Natural killer cell (primary cell): ENCODE data around the gene VAC14. TPM values are rescaled to one million over a fixed set of nuclear protein-coding genes. Genes with fewer than 3 reads are reported as not detected.
"Not testable (repeated sequence)": the region's sequence is repeated elsewhere in the genome, so short reads cannot be mapped to it uniquely, and the experiment has no call there.

Experiments
- ATAC-seq, 3 donors: fragments of 150-1000 bp in 2 of 3; fragments of 200-7000 bp in 1 of 3; cut with Tn5 transposase; 1 replicate in 1 of 3; 2 replicates in 2 of 3; pipeline ENCODE4 v1.10.0; 2021; ENCODE audit warnings: mild to moderate bottlenecking in 2 of 3, moderate library complexity in 2 of 3
- DNase-seq, 2 donors: peaks; one replicate each; pipeline versions ENCODE4 v3.0.0 to v3.0.0-alpha.2; 2013 to 2021; ENCODE audit warnings: mixed read lengths in 1 of 2
- H3K27ac ChIP-seq: one replicate; pipeline ENCODE4 v1.5.1; 2013; ENCODE audit warnings: mild to moderate bottlenecking, low read length
- H3K27me3 ChIP-seq: one replicate; pipeline ENCODE4 v1.6.1; 2013; ENCODE audit warnings: low read length; ENCODE audit not compliant: control insufficient read depth, insufficient read depth
- H3K36me3 ChIP-seq: one replicate; pipeline ENCODE4 v1.6.1; 2013; ENCODE audit warnings: low read length; ENCODE audit not compliant: control insufficient read depth, insufficient read depth
- H3K4me1 ChIP-seq: one replicate; pipeline ENCODE4 v1.6.1; 2013; ENCODE audit warnings: low read length; ENCODE audit not compliant: control insufficient read depth, insufficient read depth
- H3K4me3 ChIP-seq: one replicate; pipeline ENCODE4 v1.5.1; 2013; ENCODE audit warnings: low read length
- H3K9me3 ChIP-seq: one replicate; pipeline ENCODE4 v1.6.1; 2013; ENCODE audit warnings: low read length; ENCODE audit not compliant: control insufficient read depth, insufficient read depth
- H3K27ac Mint-ChIP-seq, 2 donors: one replicate each; pipeline ENCODE4 v1.8.0; 2022; ENCODE audit warnings: mild to moderate bottlenecking in 2 of 2, mixed read lengths in 2 of 2, moderate library complexity in 1 of 2
- H3K27me3 Mint-ChIP-seq, 2 donors: one replicate each; pipeline ENCODE4 v1.8.0; 2022; ENCODE audit warnings: low read depth in 2 of 2, mixed read lengths in 2 of 2
- H3K36me3 Mint-ChIP-seq: one replicate; pipeline ENCODE4 v1.8.0; 2022; ENCODE audit warnings: mixed read lengths
- H3K4me1 Mint-ChIP-seq, 2 donors: one replicate each; pipeline ENCODE4 v1.8.0; 2022; ENCODE audit warnings: mixed read lengths in 2 of 2
- H3K4me3 Mint-ChIP-seq: one replicate; pipeline ENCODE4 v1.8.0; 2022; ENCODE audit warnings: mild to moderate bottlenecking, moderate library complexity, mixed read lengths
- H3K9me3 Mint-ChIP-seq, 2 donors: one replicate each; pipeline ENCODE4 v1.8.0; 2022; ENCODE audit warnings: mixed read lengths in 2 of 2
- WGBS: methylation state at CpG from one replicate; pipeline ENCODE4 v1.1.7; 2013; ENCODE audit warnings: missing lambda C conversion rate; ENCODE audit not compliant: insufficient coverage; 5-methylcytosine and 5-hydroxymethylcytosine counted together
- intact Hi-C: fragments of 100-400 bp; cut with micrococcal nuclease; formaldehyde crosslinking; loops from one replicate; pipeline ENCODE4 v1.14.2; 2022
- total RNA-seq, 4 donors: library from RNA; stranded (reverse); fragments of 120-200 nt in 1 of 4; gene quantifications; one replicate each; pipeline versions ENCODE4 v1.2.3 to v1.2.4, GENCODE V29; 2013 to 2022
- TF ChIP-seq, protein P1 (sequence below): fragments of 200-600 bp; IDR thresholded peaks from one replicate; pipeline ENCODE4 v1.8.0; 2022; ENCODE audit warnings: antibody characterized with exemption

VAC14 gene
- total RNA-seq, 3 donors from 2014 or later (not counting 1 experiment from before 2014, with no cell fraction given): 33.9 to 45.6 (median 43.4) TPM

DNA sequence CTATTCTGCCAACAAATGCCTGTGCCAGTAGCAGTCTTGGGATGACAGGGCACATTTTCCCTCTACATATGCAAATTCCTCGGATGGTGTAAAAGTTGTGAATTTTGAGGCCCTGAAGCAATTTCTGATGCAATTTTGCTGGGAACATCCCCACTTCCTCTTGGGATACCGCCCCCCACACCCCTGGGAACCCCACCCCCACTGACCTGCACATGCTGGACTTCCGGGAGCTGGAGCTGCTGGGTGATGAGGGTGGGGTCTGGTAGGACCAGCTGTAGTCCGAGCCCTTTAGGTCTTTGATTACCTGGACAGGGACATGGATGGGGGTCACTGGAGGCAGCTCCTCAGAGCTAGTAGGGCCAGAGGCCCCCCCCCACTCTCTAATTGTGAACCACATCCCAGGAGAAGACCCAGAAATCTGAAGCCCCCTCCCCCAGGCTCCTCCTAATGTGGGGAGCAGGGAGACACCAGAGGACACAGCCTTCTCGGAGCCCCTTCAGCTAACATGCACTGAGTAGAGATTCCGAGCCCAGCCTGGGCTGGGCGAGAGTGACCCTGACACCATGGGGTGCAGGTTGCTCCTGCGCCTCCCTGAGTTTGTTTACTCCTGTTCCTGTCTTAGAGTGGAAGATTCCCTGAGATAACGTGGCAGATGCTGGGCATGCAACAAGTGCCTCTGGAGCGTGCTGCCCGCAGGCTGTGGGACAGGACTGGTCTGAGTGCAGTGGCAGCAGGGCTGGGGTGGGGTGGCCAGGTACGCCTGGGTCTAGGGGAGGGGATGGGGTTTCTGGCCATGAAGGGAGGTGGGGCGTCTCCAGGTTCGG lies 124.1 kb downstream of the VAC14 start:
- H3K27ac ChIP-seq: no peak overlapping the region
- H3K27ac Mint-ChIP-seq: no peak overlapping the region
- H3K36me3 ChIP-seq: no peaks in the 10 kb centered on the region
- H3K4me1 Mint-ChIP-seq: peaks cover 0 to 12% of the 10 kb centered on the region in 2 donors
- intact Hi-C loops: no loop called here
- no peaks in the 10 kb centered on the region for H3K27me3 ChIP-seq
- ATAC-seq: no peak
- H3K4me1 ChIP-seq: peaks cover 6% of the 10 kb centered on the region
- no peaks in the 10 kb centered on the region for H3K9me3 Mint-ChIP-seq
- DNase-seq: no peak
- WGBS: 94% methylated on average over 12 of the region's 14 CpGs
- TF ChIP-seq, protein P1, sequence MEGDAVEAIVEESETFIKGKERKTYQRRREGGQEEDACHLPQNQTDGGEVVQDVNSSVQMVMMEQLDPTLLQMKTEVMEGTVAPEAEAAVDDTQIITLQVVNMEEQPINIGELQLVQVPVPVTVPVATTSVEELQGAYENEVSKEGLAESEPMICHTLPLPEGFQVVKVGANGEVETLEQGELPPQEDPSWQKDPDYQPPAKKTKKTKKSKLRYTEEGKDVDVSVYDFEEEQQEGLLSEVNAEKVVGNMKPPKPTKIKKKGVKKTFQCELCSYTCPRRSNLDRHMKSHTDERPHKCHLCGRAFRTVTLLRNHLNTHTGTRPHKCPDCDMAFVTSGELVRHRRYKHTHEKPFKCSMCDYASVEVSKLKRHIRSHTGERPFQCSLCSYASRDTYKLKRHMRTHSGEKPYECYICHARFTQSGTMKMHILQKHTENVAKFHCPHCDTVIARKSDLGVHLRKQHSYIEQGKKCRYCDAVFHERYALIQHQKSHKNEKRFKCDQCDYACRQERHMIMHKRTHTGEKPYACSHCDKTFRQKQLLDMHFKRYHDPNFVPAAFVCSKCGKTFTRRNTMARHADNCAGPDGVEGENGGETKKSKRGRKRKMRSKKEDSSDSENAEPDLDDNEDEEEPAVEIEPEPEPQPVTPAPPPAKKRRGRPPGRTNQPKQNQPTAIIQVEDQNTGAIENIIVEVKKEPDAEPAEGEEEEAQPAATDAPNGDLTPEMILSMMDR: no peak
- no peaks in the 10 kb centered on the region for H3K27me3 Mint-ChIP-seq
- no peaks in the 10 kb centered on the region for H3K36me3 Mint-ChIP-seq
- no peak overlapping the region for H3K4me3 ChIP-seq
- no peak overlapping the region for H3K4me3 Mint-ChIP-seq
- H3K9me3 ChIP-seq: no peaks in the 10 kb centered on the region

DNA sequence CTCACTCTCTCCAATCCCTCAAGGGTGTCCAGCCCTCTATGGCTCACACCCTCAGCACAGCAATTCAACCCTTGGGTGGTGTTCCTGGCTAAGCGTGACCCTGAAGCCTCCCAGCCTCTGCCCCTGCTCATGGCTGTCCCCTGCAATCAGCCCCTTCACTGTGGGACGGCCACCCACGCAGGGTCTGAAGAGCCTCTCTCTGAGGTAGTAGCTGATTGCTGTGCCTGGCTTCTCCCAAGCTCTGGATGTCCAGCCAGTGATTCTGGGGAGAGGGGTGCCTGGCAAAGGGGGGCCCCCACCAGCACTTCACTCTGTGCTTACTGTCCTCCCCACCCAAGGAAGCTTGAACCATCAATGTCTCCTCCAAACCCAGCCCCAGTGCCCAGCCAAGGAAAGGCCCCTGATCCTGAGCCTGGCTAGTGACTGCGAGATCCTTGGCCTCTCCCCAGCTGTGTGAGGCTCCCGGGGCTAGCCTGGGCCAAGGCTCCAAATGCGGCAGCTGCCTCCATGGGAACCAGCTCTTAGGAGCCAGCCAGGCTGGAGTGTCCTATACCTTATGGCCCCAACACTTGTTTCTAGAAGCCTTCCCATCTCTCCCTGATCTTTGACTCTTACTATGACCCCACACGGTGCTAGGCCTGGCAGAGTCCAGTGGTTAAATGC lies 125.0 kb downstream of the VAC14 start:
- Histone ChIP-seq H3K27ac (no peak overlapping the region), H3K27me3 (no peaks in the 10 kb centered on the region), H3K36me3 (no peaks in the 10 kb centered on the region), H3K9me3 (no peaks in the 10 kb centered on the region), H3K4me3 (no peak overlapping the region), H3K4me1 (peaks cover 6% of the 10 kb centered on the region)
- Mint-ChIP-seq H3K27me3 (no peaks in the 10 kb centered on the region), H3K4me1 (peaks cover 0 to 12% of the 10 kb centered on the region in 2 donors), H3K9me3 (no peaks in the 10 kb centered on the region), H3K27ac (no peak overlapping the region), H3K36me3 (no peaks in the 10 kb centered on the region), H3K4me3 (no peak overlapping the region)
- no peak for DNase-seq
- WGBS: 94% methylated on average over 7 of the region's 7 CpGs
- intact Hi-C loops: no loop called here
- ATAC-seq: no peak
- TF ChIP-seq, protein P1: no peak

DNA sequence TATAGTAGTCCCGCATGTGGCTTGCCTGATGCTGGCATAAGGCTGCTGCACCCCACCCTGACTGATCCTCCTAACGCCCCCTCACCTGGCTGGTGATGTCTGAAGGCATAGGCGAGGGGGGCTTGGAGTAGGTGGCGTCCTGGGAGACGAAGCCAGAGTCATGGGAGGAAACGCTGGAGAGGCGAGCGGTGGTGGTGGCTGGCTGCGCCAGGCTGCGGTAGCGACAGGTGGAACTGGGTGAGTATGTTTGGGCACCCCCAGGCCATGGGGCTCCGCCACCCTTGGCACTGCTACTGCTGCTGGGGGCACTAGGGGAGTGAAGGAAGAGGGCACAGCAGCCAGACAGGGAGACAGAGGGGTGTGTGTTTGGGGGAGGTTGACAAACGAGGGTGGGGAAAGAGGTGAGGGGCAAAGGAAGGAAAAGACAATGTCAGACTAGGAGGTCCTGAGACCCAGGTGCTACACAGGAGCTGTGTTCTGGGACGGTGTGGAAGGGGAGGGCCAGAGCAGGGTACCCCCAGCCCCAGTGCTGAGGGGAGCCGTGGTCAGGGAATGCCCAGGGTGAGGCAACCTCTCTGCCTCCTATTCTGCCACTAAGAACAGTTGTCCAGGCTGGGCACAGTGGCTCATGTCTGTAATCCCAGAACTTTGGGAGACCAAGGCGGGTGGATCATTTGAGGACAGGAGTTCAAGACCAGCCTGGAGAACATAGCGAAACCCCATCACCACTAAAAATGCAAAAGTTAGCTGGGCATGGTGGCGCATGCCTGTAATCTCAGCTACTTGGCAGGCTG lies 126.5 kb downstream of the VAC14 start:
- H3K4me1 ChIP-seq: peaks cover 6% of the 10 kb centered on the region
- H3K36me3 ChIP-seq: no peaks in the 10 kb centered on the region
- DNase-seq: no peak
- WGBS: 94% methylated on average over 18 of the region's 18 CpGs
- H3K4me3 ChIP-seq: no peak overlapping the region
- ATAC-seq: no peak
- H3K9me3 Mint-ChIP-seq: no peaks in the 10 kb centered on the region
- no peaks in the 10 kb centered on the region for H3K27me3 Mint-ChIP-seq
- no peaks in the 10 kb centered on the region for H3K9me3 ChIP-seq
- H3K36me3 Mint-ChIP-seq: no peaks in the 10 kb centered on the region
- H3K4me1 Mint-ChIP-seq: peaks cover 0 to 11% of the 10 kb centered on the region in 2 donors
- TF ChIP-seq, protein P1: no peak
- H3K4me3 Mint-ChIP-seq: no peak overlapping the region
- no peak overlapping the region for H3K27ac Mint-ChIP-seq
- H3K27ac ChIP-seq: no peak overlapping the region
- H3K27me3 ChIP-seq: no peaks in the 10 kb centered on the region
- intact Hi-C loops: no loop called here

DNA sequence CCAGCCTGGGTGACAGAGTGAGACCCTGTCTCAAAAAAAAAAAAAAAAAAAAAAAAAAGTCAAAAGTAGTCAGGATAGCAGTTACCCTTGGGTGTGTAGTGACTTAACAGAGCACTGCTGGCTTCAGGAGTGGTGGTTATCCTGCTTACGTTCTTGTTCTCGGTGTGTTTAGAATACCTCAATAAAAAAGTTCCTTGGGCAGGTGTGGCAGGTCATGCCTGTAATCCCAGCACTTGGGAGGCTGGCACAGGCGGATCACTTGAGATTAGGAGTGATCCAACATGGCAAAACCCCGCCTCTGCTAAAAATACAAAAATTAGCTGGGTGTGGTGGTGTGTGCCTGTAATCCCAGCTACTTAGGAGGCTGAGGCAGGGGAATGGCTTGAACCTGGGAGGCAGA lies 130.0 kb downstream of the VAC14 start:
- H3K4me3 ChIP-seq, H3K27ac Mint-ChIP-seq, ATAC-seq, H3K9me3 ChIP-seq, H3K4me1 ChIP-seq, H3K4me3 Mint-ChIP-seq, H3K27ac ChIP-seq, H3K36me3 ChIP-seq, H3K27me3 Mint-ChIP-seq, H3K9me3 Mint-ChIP-seq, DNase-seq, H3K36me3 Mint-ChIP-seq, H3K27me3 ChIP-seq, intact Hi-C loops, H3K4me1 Mint-ChIP-seq: not testable (repeated sequence)
- WGBS: 95% methylated on average over 4 of the region's 4 CpGs
